DMS79 treated with DMSO at 0.1 percent for 48 hours (cell line): ENCODE measurements around the gene DPP7.
"Not testable (repeated sequence)": the region's sequence is repeated elsewhere in the genome, so short reads cannot be mapped to it uniquely, and the experiment has no call there.

Source experiments
- DNase-seq: peaks from one replicate; lab custom pipeline; 2025; lab: John Stamatoyannopoulos, UW

The DPP7 gene

GRCh38 chr9:137070906-137071275, 43.6 kb downstream of the DPP7 start:
- DNase-seq: no peak

- DNase-seq: peak; percentile 93
These were observed 44.2 kb downstream of the DPP7 start, which contains the start of gene SAPCD2 for GRCh38 chr9:137070201-137070905. Gene SAPCD2 (minus strand): TSS chr9:137070557. CDS start chr9:137070460, 97 bp downstream.

GRCh38 chr9:137069508-137070091, 44.9 kb downstream of the DPP7 start:
- DNase-seq: no peak

GRCh38 chr9:137068539-137069507, 45.7 kb downstream of the DPP7 start:
- no peak for DNase-seq

- peak; percentile 72 for DNase-seq
These were observed 46.5 kb downstream of the DPP7 start for GRCh38 chr9:137067860-137068538.

GRCh38 chr9:137066096-137066861, 48.3 kb downstream of the DPP7 start:
- DNase-seq: no peak

GRCh38 chr9:137065336-137065967, 49.1 kb downstream of the DPP7 start:
- DNase-seq: no peak

- DNase-seq: no peak
These were observed 49.7 kb downstream of the DPP7 start for GRCh38 chr9:137064880-137065164.

- DNase-seq: no peak
These were observed 50.3 kb downstream of the DPP7 start for GRCh38 chr9:137064027-137064879.

- DNase-seq: no peak
These were observed 51.1 kb downstream of the DPP7 start for GRCh38 chr9:137063311-137064026.

GRCh38 chr9:137062798-137063197, 51.7 kb downstream of the DPP7 start:
- not testable (repeated sequence) for DNase-seq

- DNase-seq: no peak
These were observed 52.1 kb downstream of the DPP7 start for GRCh38 chr9:137062384-137062783.
